Measurements from ENCODE around the gene LRRC53.

DNA sequence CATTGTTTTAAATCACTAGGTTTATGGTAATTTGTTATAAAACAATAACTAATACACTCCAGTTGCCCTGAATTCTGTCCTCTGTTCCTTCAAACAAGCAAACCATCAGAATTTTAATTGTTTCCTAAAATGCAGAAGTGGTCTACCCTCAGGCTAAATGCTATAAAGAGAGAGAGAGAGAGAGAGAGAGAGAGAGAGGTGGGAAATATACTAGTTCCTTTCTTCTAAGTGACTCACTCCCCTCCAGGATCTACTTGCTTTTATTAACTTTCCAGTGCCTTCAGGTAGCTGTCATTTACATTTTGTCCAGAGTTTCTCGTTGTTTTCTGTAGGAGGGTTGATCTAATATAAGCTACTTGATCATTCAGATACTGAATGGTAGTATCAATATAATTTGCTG lies 26.4 kb downstream of the LRRC53 start:
- TF ChIP-seq, protein P1, sequence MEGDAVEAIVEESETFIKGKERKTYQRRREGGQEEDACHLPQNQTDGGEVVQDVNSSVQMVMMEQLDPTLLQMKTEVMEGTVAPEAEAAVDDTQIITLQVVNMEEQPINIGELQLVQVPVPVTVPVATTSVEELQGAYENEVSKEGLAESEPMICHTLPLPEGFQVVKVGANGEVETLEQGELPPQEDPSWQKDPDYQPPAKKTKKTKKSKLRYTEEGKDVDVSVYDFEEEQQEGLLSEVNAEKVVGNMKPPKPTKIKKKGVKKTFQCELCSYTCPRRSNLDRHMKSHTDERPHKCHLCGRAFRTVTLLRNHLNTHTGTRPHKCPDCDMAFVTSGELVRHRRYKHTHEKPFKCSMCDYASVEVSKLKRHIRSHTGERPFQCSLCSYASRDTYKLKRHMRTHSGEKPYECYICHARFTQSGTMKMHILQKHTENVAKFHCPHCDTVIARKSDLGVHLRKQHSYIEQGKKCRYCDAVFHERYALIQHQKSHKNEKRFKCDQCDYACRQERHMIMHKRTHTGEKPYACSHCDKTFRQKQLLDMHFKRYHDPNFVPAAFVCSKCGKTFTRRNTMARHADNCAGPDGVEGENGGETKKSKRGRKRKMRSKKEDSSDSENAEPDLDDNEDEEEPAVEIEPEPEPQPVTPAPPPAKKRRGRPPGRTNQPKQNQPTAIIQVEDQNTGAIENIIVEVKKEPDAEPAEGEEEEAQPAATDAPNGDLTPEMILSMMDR (IDR thresholded peaks at IDR 0.05; ENCODE audit: low read length): no peak
- TF ChIP-seq EZH2 (IDR thresholded peaks at IDR 0.05; ENCODE audit: borderline replicate concordance, low read length): no peak
